HG03064 (cell line): ENCODE results near the gene PSMF1.
A peak's percentile ranks its signal among the peaks of the same experiment; 100 is the strongest.

Source experiments
- ATAC-seq: cut with Tn5 transposase; IDR thresholded peaks from one replicate; pipeline ENCODE4 v1.9.1; 2021; ENCODE audit warnings: low read depth; ENCODE audit not compliant: unreplicated experiment

Gene PSMF1, protein sequence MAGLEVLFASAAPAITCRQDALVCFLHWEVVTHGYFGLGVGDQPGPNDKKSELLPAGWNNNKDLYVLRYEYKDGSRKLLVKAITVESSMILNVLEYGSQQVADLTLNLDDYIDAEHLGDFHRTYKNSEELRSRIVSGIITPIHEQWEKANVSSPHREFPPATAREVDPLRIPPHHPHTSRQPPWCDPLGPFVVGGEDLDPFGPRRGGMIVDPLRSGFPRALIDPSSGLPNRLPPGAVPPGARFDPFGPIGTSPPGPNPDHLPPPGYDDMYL

DNA sequence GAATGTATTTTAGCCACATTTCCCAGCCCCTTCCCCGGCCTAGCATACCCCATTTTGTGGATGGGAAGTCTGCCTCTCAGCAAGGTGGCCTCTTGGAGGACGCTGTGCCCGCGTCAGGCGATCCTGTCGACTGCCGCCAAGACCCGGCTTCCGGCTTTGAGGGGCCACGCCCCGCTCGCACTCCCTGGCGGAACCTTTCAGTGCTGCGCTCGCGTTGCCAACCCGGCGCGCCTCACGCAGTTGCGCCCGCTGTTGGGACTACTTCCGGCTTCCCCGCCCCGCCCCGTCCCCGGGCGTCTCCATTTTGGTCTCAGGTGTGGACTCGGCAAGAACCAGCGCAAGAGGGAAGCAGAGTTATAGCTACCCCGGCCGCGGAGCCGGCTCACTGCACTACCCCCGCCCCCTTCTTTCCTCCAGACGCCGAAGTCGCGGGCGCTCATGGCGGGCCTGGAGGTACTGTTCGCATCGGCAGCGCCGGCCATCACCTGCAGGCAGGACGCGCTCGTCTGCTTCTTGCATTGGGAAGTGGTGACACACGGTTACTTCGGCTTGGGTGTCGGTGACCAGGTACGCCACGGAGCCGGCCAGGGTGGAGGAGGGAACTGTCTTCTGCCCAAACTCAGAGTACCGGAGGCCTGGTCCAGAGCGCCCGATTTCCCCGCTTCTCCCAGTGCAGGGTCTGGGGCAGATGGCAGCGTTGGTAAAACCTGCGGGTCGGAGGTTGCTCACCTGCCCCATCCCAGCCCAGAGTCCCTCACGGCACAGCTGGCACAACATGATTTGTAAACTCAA is at the start of gene PSMF1:
PSMF1 (plus strand) TSS at position 267 of the 792 bp plus-strand sequence; CDS start at position 439, 172 bp downstream.
- ATAC-seq, result peak; percentile 92

DNA sequence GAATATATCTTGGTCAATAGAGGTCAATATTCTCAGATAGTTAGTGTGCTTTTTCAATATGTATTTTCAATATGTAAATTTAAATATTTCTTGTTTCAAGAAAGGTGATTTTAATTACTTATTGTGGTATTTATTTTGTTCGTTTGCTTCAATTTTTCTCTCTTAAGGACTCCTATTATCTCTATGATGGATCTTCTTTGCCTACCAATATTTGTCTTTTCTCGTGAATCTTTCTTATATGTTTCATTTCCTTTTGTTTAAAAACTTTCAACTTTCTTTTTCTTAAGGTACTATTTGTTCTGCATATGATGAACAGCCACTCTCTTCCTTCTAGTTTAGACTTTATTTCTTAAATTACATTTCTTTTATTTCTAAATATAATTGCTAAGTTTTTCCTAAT is 46.1 kb upstream of the PSMF1 start:
- ATAC-seq, result no peak

DNA sequence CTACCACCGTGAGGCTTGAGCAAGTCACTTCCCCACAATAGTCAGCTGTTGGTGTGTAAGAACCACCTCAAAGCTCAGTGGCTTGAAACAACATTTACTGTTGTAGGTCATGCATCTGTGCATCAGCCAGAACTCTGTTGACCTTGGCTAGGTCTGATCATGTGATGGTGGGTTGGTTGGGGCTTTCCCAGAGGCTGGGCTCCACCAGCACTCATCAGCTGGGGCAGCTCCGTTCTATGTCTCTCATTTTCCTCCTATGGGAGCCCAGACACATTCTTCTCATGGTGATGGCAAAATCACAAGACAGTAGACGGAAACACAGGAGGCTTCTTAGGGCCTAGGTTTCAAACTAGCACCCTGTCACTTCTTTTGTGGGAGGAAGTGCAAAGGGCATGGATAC is 42.8 kb upstream of the PSMF1 start:
- no peak for ATAC-seq

DNA sequence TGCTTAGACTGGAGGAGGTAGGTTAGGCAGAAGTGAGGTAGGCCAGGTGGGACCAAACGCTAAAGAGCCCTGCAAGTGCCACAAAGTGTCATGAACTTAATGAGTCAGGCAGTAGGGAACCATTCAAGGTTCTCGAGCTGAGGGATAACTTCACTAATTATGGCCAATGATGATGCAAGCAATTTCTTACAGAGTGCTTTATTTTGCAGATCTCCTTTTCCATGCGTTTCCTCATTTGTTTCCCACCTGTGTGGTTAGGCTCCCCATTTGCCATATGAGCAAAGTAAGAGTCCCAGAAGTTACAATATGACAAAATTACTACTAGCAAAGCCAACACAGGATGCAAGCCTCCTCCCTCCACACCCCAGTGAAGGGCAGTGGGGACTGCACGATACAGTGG is 36.5 kb upstream of the PSMF1 start:
- no peak for ATAC-seq

DNA sequence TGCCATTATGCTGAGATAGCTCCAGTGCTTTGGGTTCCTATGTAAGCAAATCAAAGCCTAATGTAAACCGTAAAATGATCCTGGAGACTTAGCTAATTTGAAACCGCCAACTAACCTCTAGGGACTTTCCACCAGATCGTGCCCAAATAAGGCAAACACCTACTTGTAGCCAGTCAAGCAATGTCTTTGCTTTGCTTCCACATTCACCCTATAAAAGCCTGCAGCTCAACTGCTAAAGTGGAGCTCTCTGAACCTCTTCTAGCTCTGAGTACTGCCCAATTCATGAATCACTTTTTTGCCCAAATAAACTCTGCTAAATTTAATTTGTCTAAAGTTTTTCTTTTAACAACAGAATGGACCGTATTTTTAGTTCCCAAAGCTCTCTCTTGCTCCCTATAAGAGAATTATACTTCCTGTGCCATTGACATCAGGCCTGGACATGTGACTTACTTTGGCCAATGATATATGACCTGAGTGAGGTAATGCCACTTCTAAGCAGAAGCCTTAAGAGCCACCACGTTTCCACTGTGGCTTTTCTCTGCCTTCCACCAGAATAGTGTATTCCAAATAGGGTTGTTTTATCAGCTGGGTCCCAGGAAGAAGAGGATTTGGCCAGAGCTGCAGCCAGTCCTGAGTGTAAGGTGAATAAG is 34.8 kb upstream of the PSMF1 start:
- ATAC-seq, result no peak

DNA sequence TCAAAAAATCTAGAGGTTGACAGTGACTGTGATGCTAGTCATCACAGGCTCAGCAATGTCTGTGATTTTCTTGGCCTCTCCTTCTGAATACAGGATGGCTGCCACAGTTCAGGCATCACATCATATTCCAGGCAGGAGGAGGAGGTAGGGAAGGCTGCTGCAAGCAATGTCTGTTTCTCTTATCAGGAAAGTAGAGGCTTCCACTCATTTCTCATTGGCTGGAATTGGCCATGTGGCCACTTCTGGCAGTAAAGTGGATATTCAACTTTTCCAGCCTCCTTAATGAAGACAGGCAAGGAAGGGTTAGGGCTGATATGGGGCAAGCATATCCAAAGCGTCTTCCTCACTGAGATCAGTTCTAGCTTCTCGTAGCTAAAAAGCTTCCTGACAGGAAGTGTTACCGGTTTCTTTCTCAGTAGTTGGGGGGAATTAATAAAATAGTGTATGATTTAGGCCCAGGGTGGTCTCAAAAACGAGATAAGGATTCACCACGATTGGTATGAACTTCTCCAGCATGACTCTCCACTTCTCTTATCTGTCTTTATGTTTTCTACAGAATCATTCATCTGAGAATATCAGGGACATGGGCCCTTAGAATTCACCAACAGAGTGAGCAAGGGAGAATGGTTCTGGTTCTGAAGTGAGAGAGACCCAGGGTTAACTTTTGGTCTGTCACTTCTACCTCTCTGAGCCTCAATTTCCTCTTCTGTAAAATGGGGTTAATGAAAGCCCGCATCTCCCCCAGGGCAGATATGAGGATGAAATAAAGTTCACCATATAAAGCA is 32.7 kb upstream of the PSMF1 start:
- ATAC-seq, result no peak

DNA sequence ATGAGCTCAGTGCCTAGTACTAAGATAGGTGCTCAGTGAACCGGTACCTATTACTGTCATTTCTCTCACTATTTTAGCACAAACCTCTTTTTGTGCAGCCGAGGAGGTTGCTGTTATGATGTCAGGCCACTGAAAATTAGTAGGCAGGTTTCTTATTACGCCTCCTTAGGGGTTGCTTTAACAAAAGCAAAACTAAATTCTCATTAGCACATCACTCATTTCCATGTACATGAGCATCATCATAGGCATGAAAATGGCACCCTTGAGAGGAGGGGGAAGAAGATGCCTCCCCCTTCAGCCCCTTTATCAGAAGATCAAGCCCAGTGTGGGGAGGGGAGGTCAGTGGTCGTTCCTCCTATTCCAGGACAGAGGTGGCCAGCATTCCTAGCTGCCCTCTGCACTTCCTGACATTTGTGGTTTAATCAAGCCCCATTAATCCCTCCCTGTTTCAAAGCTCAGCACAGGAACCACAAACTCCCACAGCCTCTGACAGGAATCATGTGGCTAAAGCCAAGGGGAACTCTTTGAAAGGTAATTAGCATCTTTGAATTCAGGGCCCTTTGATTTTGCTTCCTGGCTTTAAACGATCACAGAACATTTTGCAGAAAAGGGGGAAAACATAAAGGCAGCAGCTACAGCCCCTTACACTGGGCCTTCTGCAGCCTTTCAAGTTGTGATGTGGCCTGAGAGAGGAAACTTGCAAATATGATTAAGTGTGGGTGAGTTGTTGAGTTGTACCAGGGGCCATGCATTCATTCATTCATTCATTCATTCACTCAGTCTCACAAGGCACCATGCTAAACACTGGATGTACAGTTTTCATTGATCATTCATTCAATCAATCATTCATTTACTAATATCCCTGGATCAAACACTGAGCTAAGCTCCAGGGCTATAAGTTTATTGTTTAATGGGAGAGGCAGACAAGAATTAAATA is 31.9 kb upstream of the PSMF1 start:
- no peak for ATAC-seq

DNA sequence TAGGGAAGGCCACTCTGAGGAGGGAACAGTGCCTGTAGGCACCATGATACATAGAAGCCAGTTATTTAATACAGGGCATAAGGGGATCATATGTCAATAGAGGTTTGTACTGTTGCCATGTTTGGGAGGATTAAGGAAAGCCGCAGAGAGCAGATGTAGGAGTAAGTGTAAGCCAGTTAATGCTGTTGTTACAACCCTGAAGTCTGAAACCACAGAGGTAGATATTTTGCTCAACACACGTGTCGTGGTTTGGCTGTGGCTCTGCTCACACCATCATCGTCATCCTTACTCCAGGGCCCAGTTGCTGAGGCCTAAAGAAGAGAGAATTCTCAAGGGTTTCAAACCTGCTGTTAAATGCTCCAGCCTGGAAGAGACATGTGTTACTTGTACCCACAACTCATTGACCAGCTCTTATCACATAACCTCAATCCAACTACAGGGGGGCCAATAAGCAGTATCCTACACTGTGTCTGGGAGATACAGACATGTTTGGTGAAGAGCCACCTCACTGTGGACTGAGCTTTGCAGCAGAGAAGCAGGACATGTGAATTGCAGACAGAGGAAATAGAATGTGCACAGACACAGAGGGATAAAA is 31.0 kb upstream of the PSMF1 start:
- ATAC-seq, result no peak

DNA sequence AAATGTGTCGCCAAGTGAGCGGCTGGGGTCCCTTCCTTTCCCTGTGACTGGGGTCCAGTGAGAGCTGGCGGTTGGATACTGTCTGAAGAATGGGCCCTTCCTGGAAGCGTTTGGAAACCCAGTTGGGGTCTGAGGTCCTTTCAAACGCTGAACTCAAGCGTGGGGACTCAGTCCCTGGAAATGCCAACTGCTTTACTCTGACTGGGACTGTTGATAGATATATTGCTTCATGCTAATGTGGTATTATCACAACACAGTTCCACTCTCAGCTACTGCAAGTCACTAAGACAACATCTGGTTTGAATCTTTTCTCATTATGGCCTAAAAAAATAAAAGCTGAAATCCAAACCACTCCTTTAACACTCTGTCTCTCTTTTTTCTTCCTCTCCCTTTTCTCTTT is 23.7 kb upstream of the PSMF1 start:
- no peak for ATAC-seq

DNA sequence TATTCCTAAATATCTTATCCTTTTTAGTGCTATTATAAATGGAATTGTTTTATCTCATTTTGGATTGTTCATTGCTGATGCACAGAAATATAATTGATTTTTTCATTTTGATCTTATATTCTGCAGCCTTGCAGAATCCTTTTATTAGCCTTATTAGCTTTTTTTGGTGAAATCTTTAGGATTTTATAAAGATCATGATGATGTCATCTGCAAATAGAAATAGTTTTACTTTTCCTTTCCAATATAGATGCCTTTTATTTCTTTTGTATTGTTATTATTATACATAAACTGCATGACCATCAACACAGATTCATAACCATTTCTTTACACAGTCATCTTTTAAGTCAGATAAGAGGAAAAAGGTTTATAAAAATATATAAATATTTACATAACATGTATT is 16.9 kb upstream of the PSMF1 start:
- ATAC-seq, result no peak

DNA sequence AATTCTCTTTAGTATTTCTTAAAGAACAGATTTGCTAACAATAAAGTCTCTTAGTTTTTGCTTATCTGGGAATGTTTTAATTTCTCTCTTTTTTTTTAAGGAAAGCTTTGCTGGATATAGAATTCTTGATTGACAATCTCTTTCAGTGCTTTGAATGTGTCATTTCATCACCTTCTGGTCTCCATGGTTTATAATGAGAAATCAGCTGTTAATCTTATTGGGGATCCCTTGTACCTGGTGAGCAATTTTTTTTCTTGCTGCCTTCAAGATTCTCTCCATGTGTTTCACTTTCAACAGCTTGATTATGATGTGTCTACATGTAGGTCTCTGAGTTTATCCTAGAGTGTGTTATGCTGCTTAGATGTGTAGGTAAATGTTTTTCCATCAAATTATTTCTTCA is 16.4 kb upstream of the PSMF1 start:
- no peak for ATAC-seq

DNA sequence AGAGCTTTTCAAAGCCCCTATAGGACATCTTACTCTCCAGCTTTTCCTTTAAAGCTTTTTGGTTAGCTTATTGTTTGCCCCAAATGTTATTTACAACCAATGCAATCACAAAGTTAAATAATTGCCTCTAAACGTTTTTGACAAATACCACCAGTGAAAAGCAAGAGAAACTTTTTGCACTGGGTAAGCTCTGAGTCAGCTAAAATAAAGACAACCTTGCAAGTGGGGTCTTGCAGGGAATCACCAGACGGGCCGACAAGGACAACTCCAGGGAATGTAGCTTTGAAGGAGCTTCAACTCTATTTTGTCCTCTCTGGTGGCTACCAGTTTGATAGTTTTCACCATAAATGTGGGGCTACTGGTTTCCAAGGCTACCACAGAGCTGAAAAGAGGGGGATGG is 14.7 kb upstream of the PSMF1 start:
- ATAC-seq, result no peak

DNA sequence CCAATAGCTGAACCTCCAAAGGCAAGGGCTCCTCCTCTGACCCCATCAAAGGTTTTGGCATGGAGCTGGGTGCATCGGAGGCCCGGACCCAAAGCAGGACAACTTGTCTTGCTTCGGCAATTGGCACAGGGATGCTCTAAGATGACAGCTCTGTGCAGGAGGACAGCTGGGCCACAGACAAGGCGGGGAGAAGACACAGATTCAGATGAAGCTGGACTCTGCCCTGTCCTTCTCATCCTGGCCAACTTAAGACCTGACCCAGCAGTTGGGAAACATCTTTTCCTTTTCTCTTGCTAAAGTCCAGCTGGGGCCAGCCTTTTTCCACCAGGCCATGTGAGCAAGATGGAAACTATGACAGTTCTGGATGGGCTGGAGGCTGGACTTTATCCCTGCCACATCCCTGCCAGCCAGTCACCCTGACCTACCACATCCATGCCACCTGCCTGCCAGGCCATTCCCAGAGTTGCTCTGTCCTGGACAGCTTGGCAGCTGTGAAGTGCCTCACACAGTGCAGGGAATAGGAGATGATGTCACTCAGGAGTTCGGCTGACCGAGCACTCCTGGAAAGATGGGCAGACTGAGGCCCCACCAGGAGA is 12.7 kb upstream of the PSMF1 start:
- ATAC-seq, result no peak

DNA sequence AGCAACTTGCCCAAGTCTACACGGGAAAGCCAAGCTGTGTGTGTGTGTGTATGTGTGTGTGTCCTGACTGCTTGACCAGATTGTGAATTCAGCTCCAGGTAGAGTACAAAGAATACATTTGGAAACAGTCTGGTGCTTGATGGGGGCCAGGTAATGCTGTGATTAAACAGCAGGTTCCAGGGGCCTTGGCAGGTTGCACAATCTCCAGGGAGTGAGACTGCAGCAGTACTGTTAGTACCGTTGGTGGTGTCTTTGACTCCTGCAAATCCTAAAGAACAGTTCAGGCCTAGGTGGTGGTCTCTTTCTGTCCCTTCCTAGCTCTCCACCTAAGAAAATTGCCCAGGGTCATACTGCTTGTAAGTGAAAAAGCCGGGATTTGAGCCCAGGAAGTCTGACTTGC is 11.2 kb upstream of the PSMF1 start:
- no peak for ATAC-seq

DNA sequence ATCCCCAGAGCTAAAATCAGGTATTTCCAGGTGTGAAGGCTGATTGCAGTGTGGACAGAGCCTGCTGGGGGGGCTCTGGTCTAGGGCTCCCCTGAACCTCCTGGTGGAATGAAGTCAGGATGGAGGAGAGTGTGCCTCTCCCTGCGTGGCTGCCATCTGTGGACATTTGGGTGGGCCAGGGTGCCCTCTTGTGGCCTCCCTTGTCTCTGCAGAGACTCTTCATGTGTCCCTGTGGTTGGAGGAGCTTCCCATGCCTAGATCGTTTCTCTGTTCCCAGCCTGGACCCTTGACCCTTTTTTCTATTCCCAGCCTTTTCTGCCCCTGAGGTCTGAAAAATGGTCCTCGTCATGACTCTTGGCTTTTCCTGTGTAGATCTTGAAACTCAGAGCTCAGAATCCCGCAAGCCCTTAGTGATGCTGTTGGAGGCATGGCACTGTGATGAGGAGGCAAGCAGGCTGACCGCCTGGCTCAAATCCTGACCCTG is 9.9 kb upstream of the PSMF1 start:
- ATAC-seq, result no peak

DNA sequence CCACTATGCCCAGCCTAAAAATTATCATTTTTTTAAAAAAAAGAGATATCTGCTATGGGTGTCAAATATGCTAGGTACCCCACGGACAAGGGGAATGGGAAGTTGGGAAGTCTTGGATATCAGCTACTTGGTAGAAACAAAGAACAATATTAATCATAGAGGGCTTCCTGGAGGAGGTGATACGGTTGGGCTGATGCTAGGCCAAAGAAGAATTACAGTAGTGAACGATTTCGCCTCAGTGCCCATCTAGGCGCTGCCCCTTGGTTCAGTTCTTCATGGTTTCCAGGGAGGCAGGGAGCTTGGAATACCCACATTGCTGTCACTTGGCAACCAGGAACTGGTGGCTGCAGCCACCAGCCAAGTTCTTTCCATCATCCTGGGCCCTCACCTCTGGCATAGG is 5.5 kb upstream of the PSMF1 start:
- no peak for ATAC-seq

DNA sequence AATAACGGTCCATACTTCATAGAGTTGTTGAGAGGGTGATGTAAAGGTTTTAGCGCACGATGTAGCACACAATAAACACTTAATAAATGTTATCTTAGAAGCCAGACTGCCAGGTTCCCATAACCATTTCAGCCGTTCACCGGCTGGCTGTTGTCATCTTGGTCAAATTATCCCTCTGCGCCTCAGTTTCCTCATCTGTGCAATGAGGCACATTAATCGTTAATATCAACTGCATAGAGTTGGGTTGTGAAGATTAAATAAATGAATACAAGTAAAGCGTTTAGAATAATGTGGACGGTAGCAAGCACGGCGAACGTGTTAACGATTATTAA is 432 bp upstream of the PSMF1 start:
- no peak for ATAC-seq

DNA sequence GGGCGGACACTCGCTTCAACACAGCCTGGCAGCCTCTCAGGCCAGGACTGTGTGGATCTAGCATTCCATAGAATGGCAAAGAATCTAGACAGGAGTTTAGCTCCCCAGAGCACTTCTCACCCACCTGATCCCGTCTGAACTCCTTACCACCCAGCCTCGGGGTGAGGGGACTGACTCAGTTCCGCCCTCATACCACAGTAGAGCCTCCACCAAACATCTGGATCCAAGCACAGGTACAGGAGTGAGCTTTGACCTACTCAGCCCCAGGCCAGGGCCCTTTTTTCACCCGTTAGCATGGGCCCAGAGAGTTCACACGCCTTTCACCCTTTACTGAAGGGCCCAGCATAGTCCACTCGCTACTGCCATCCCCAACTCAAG is 715 bp downstream of the PSMF1 start:
- no peak for ATAC-seq

DNA sequence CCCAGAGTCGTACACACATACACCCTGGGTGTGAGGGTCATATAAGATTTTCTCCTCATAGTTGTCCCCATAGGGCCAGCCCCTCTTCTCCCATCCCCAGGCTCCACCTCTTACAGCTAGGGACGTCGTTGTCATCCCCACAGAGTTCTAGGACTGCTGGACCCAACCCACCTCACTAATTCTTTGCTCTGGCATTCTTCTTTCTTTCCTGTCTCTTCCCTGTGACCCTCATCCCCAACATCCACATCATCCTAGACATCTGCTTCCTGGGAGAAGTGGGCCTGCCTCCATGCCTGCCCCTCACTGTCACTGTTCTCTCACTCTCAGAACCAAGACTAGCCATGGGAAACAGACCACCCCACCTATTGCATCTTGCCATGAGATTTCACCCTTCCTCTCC is 1.1 kb downstream of the PSMF1 start:
- no peak for ATAC-seq
